ENCODE results near the gene PI16. TPM values are rescaled to one million over a fixed set of nuclear protein-coding genes. Genes with fewer than 3 reads are reported as not detected.

Gene PI16
- total RNA-seq, 1 experiment from 2014 or later = 0.17 TPM

DNA sequence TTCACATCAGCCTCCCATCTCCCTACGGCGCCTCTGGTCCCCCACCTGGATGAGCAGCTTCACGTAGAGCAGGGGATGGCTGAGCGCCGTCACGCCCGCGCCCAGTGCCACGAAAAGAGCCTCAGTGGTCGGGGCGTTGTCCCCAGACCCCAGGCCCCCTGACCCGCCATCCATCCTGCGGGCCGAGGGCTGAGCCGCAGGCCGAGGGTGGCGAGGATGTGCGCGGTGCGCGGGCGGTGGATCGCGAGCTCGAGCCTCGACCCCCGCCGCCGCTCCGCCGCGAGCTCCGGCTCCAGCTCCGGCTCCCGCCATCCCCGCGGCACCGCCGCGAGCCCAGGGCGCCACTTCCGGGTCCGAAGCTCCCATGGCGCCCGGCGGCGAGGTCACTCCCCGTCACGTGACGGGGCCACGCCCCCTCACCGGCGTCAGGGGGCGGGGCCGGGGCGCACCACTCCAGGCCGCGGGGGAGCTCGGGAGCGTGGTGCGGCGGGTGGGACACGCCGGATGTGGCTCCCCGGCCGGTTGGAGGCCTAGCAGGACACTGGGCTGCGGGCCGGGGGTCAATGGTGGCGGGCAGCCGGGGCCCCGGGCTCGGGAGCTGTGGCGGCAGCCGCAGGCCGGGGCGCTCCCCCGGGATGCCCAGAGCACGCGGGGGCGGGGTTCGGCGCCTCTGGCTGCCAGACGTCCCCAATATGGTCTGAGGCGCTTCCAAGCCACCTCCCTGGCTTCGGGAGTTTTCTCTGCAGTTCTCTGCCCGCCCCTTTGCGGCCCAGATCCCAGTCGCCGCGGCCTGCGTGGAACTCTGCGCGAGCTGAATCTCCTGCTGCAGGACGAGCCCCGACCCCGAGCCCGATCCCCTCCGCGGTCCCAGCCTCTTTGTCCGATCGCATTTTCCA lies 31.5 kb downstream of the PI16 start, which contains the start of gene MTCH1 (continued):
- TF ChIP-seq, protein P1, sequence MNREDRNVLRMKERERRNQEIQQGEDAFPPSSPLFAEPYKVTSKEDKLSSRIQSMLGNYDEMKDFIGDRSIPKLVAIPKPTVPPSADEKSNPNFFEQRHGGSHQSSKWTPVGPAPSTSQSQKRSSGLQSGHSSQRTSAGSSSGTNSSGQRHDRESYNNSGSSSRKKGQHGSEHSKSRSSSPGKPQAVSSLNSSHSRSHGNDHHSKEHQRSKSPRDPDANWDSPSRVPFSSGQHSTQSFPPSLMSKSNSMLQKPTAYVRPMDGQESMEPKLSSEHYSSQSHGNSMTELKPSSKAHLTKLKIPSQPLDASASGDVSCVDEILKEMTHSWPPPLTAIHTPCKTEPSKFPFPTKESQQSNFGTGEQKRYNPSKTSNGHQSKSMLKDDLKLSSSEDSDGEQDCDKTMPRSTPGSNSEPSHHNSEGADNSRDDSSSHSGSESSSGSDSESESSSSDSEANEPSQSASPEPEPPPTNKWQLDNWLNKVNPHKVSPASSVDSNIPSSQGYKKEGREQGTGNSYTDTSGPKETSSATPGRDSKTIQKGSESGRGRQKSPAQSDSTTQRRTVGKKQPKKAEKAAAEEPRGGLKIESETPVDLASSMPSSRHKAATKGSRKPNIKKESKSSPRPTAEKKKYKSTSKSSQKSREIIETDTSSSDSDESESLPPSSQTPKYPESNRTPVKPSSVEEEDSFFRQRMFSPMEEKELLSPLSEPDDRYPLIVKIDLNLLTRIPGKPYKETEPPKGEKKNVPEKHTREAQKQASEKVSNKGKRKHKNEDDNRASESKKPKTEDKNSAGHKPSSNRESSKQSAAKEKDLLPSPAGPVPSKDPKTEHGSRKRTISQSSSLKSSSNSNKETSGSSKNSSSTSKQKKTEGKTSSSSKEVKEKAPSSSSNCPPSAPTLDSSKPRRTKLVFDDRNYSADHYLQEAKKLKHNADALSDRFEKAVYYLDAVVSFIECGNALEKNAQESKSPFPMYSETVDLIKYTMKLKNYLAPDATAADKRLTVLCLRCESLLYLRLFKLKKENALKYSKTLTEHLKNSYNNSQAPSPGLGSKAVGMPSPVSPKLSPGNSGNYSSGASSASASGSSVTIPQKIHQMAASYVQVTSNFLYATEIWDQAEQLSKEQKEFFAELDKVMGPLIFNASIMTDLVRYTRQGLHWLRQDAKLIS (CRISPR knock-in tag; IDR thresholded peaks at IDR 0.05; ENCODE audit: borderline replicate concordance) = no peak
- TF ChIP-seq, protein P2, sequence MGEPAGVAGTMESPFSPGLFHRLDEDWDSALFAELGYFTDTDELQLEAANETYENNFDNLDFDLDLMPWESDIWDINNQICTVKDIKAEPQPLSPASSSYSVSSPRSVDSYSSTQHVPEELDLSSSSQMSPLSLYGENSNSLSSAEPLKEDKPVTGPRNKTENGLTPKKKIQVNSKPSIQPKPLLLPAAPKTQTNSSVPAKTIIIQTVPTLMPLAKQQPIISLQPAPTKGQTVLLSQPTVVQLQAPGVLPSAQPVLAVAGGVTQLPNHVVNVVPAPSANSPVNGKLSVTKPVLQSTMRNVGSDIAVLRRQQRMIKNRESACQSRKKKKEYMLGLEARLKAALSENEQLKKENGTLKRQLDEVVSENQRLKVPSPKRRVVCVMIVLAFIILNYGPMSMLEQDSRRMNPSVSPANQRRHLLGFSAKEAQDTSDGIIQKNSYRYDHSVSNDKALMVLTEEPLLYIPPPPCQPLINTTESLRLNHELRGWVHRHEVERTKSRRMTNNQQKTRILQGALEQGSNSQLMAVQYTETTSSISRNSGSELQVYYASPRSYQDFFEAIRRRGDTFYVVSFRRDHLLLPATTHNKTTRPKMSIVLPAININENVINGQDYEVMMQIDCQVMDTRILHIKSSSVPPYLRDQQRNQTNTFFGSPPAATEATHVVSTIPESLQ (CRISPR knock-in tag; IDR thresholded peaks at IDR 0.05) = no peak
- TF ChIP-seq, protein P3, sequence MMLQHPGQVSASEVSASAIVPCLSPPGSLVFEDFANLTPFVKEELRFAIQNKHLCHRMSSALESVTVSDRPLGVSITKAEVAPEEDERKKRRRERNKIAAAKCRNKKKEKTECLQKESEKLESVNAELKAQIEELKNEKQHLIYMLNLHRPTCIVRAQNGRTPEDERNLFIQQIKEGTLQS (CRISPR knock-in tag; conservative IDR thresholded peaks at IDR 0.05) = no peak
- TF ChIP-seq JAZF1 (CRISPR knock-in tag; IDR thresholded peaks at IDR 0.05) (no peak), NFATC4 (CRISPR knock-in tag; IDR thresholded peaks at IDR 0.05) (no peak), ZNF317 (CRISPR knock-in tag; IDR thresholded peaks at IDR 0.05; ENCODE audit: borderline replicate concordance, low read depth) (no peak), RORB (CRISPR knock-in tag; IDR thresholded peaks at IDR 0.05) (no peak), GTF2I (CRISPR knock-in tag; conservative IDR thresholded peaks at IDR 0.05) (no peak), ETV6 (CRISPR knock-in tag; IDR thresholded peaks at IDR 0.05) (peak; percentile 91), NR2C2 (CRISPR knock-in tag; IDR thresholded peaks at IDR 0.05) (no peak), MYBL2 (CRISPR knock-in tag; IDR thresholded peaks at IDR 0.05) (peak; percentile 46; the same call in 1 of the 2 replicates), GRHL2 (CRISPR knock-in tag; IDR thresholded peaks at IDR 0.05; ENCODE audit: insufficient replicate concordance, severe bottlenecking) (no peak), MXD4 (CRISPR knock-in tag; IDR thresholded peaks at IDR 0.05; ENCODE audit: borderline replicate concordance) (no peak), FOXJ3 (CRISPR knock-in tag; IDR thresholded peaks at IDR 0.05; ENCODE audit: borderline replicate concordance) (no peak), SMAD3 (CRISPR knock-in tag; IDR thresholded peaks at IDR 0.05; ENCODE audit: borderline replicate concordance) (0 out of 2 replicates have a peak, but pooled peaks have one; percentile 58), IRF2 (CRISPR knock-in tag; IDR thresholded peaks at IDR 0.05; ENCODE audit: borderline replicate concordance, low read depth) (no peak), NFE2L1 (CRISPR knock-in tag; IDR thresholded peaks at IDR 0.05) (0 out of 2 replicates have a peak, but pooled peaks have one; percentile 14), ZNF219 (CRISPR knock-in tag; IDR thresholded peaks at IDR 0.05; ENCODE audit: borderline replicate concordance) (no peak)
- TF ChIP-seq, protein P4, sequence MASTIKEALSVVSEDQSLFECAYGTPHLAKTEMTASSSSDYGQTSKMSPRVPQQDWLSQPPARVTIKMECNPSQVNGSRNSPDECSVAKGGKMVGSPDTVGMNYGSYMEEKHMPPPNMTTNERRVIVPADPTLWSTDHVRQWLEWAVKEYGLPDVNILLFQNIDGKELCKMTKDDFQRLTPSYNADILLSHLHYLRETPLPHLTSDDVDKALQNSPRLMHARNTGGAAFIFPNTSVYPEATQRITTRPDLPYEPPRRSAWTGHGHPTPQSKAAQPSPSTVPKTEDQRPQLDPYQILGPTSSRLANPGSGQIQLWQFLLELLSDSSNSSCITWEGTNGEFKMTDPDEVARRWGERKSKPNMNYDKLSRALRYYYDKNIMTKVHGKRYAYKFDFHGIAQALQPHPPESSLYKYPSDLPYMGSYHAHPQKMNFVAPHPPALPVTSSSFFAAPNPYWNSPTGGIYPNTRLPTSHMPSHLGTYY (CRISPR knock-in tag; IDR thresholded peaks at IDR 0.05) = no peak
- TF ChIP-seq, protein P5, sequence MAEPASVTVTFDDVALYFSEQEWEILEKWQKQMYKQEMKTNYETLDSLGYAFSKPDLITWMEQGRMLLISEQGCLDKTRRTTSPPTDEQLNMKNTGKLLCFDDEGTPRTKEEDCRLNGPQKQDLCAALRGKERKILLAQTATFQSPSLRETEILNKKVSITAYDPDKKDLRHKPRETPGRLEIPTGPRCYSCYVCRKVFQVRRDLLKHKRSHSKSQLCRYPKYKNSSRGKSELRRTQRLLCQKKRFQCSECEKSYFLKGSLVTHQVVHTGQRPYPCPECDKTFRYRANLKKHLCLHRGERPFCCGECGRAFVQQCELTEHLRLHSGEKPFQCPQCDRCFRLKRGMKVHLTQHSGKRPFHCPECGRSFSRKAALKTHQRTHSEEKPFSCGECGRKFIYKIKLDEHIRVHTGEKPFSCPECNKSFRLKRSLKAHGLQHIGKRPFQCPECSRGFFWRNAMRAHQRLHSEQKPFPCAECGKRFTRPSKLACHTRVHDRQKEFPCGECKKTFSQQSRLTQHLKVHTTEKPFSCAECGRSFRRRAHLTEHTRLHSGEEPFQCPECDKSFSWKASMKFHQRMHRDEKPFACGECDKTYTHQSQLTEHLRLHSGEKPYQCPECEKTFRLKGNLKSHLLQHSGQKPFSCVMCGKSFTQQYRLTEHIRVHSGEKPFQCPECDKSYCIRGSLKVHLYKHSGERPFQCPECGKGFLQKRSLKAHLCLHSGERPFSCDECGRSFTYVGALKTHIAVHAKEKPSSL (CRISPR knock-in tag; conservative IDR thresholded peaks at IDR 0.05) = no peak
- TF ChIP-seq, protein P6, sequence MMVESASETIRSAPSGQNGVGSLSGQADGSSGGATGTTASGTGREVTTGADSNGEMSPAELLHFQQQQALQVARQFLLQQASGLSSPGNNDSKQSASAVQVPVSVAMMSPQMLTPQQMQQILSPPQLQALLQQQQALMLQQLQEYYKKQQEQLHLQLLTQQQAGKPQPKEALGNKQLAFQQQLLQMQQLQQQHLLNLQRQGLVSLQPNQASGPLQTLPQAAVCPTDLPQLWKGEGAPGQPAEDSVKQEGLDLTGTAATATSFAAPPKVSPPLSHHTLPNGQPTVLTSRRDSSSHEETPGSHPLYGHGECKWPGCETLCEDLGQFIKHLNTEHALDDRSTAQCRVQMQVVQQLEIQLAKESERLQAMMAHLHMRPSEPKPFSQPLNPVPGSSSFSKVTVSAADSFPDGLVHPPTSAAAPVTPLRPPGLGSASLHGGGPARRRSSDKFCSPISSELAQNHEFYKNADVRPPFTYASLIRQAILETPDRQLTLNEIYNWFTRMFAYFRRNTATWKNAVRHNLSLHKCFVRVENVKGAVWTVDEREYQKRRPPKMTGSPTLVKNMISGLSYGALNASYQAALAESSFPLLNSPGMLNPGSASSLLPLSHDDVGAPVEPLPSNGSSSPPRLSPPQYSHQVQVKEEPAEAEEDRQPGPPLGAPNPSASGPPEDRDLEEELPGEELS (CRISPR knock-in tag; IDR thresholded peaks at IDR 0.05) = no peak; the same call in 1 of the 2 replicates
- TF ChIP-seq, protein P7, sequence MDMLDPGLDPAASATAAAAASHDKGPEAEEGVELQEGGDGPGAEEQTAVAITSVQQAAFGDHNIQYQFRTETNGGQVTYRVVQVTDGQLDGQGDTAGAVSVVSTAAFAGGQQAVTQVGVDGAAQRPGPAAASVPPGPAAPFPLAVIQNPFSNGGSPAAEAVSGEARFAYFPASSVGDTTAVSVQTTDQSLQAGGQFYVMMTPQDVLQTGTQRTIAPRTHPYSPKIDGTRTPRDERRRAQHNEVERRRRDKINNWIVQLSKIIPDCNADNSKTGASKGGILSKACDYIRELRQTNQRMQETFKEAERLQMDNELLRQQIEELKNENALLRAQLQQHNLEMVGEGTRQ (CRISPR knock-in tag; IDR thresholded peaks at IDR 0.05) = peak; percentile 99
- TF ChIP-seq, protein P8, sequence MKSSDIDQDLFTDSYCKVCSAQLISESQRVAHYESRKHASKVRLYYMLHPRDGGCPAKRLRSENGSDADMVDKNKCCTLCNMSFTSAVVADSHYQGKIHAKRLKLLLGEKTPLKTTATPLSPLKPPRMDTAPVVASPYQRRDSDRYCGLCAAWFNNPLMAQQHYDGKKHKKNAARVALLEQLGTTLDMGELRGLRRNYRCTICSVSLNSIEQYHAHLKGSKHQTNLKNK (CRISPR knock-in tag; IDR thresholded peaks at IDR 0.05) = no peak
